Glomerular visceral epithelial cell (primary cell): ENCODE data around the gene DUSP22.

Experiments used
- DNase-seq: peaks from one replicate; pipeline ENCODE4 v3.0.0-alpha.2; 2016; ENCODE audit errors: extremely low spot score

Gene DUSP22

GRCh38 chr6:394641-395289, 102.5 kb downstream of the DUSP22 start:
- DNase-seq, result no peak

GRCh38 chr6:395432-396125, 103.3 kb downstream of the DUSP22 start:
- no peak for DNase-seq

DNA sequence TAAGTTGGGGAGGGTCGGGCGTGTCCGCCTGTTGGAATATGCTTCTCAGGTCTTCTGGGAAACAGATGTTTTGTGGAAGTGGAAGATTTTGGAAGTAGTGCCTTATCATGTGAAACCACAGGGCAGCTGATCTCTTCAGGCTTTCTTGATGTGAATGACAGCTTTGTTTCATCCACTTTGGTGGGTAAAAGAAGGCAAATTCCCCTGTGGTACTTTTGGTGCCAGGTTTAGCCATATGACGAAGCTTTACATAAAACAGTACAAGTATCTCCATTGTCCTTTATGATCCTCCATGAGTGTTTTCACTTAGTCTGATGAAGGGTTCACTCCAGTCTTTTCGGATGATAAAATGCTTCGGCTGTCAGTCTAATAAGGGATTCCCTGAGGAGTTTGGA, 103.8 kb downstream of the DUSP22 start:
- no peak for DNase-seq

DNA sequence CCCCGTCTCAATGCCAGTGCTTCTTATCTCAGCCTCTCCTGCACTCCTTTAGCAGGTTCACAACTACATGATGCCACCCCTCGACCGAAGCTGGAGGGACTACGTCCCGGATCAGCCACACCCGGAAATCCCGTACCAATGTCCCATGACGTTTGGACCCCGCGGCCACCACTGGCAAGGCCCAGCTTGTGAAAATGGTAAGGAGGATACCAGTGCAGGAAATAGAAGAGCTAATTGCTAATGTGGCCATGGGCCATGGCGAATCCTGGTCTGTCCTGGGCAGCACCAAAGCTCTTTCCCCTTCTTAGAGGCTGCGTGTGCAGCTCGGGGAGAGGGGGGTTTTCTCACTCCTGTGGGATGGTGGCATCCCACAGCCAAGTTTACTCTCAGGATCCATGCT, 104.8 kb downstream of the DUSP22 start:
- DNase-seq, result no peak

DNA sequence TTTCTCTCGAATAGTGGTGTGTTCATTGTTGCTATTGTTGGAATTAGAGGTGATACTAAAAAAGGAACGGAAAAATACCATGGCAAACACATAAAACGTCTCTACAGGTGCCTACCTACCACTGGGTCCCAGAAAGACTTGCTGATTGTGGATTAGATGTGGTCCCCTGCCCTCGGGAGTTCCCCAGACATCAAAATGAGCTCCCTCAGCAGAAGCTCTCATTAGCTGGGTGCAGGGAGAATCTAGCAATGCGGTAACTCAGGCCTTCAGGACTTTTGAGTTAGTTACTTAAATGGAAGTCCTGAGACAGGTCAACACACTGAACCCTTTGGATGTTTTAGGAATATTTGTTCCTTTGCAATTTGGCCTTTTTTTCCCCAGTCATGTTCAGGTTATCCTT, 105.3 kb downstream of the DUSP22 start:
- no peak for DNase-seq

GRCh38 chr6:398065-398464, 105.8 kb downstream of the DUSP22 start:
- DNase-seq, result no peak

DNA sequence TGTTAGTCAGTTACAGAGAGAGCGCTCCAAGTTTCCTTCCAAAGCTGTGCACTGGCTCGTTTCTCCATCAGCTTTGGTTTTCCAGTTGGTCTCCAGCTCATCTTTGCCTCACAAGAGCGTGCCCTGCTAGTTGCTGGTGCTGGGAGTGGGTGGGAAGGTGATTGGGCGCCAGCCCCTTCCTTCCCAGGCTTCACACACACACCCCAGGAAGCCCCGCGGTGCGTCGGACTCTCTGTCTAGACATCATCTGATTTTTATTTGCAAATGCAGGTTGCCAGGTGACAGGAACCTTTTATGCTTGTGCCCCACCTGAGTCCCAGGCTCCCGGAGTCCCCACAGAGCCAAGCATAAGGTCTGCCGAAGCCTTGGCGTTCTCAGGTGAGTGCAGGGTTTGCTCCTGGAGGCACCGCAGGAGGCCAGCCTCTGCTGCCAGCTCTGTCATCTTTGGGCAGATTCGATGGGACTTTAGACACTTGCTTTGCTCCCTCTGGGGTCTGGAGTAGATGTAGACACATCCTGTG, 106.3 kb downstream of the DUSP22 start:
- DNase-seq, result no peak

DNA sequence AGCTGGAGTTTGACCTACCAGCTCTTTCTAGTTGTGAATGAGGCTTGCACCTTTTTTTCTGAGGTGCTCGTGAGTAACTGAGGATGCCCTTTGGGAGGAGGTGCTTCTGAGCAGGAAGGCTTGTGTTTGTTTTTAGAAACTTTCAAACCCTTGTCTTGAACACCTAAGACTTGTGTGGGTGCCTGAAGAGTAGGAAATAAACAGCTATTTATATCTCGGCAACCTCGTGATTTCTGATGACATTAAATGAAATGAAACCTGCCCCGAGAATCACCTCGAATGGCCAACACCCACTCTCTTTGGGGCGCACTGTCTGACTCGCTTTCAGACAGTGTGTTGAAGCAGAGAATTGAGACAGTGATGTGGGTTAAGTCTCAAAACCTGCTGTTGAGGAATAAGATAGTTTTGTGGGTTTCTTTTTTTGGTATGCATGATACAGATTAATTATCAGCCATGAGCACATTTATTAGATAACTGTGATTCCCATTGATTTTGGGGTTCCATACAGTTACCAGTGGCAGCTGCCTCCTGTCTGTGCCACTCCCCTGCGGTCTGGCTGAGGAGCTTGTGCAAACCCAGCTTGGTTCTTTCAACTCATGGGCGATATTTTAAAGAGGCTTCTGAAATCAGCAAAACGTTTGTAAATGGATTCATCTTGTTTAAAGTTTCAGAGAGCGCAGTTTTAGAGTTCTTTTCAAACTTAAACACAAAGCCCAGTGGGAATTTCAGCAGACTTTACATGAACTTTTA, 107.7 kb downstream of the DUSP22 start:
- DNase-seq, result no peak

DNA sequence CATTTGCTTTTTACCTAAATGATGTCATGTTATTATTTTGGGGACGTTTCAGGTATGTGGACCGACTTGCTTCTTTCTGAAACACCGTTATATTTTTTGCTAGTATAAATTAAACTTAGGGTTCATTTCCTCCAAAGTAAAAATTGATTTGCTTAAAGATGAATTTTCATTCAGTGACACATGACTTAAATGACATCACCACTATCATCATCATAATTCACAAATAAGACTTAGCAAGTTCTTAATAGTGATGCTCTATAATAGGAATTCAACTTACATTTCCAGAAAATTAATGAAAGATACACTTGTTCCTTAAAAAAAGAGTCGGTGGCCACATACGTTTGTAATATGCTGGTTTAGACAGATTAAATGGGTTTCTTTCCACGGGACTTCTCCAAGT, 108.5 kb downstream of the DUSP22 start:
- DNase-seq, result no peak
